Fibroblast of lung (primary cell): ENCODE data around the gene MCM8. TPM values are rescaled to one million over a fixed set of nuclear protein-coding genes. Genes with fewer than 3 reads are reported as not detected.

Source experiments
- DNase-seq, 2 donors: peaks; one replicate each; pipeline versions ENCODE4 v3.0.0 to v3.0.0-alpha.2; 2010; ENCODE audit warnings: low read depth in 2 of 2
- H2AFZ ChIP-seq: 2 replicates; pipeline ENCODE4 v1.5.1; 2012; ENCODE audit warnings: low read length, control low read depth, inconsistent platforms
- H3K27ac ChIP-seq: 2 replicates; pipeline ENCODE4 v1.5.1; 2011; ENCODE audit warnings: low read length, control low read depth; ENCODE audit not compliant: insufficient read depth
- H3K27me3 ChIP-seq: 2 replicates; pipeline ENCODE4 v1.5.1; 2011; ENCODE audit warnings: mild to moderate bottlenecking, low read length; ENCODE audit not compliant: control insufficient read depth, insufficient read depth
- H3K36me3 ChIP-seq: 2 replicates; pipeline ENCODE4 v1.5.1; 2011; ENCODE audit warnings: low read length; ENCODE audit not compliant: control insufficient read depth, insufficient read depth
- H3K4me1 ChIP-seq: 2 replicates; pipeline ENCODE4 v1.5.1; 2011; ENCODE audit warnings: low read length; ENCODE audit not compliant: control insufficient read depth, insufficient read depth; ENCODE audit errors: extremely low read depth
- H3K4me2 ChIP-seq: 2 replicates; pipeline ENCODE4 v1.5.1; 2011; ENCODE audit warnings: low read length, control low read depth; ENCODE audit not compliant: insufficient read depth; ENCODE audit errors: extremely low read depth
- H3K4me3 ChIP-seq, 4 experiments: fragments of 200-600 bp in 1 of 4; sonication (generic) in 1 of 4; replicated peaks in 1 of 4; 2 replicates each; pipeline ENCODE4 v1.5.1; 2011 to 2016; ENCODE audit warnings: low read length in 4 of 4, low read depth in 3 of 4, mild to moderate bottlenecking in 3 of 4, control low read depth in 2 of 4, inconsistent platforms in 1 of 4, mixed read lengths in 1 of 4; ENCODE audit not compliant: insufficient read depth in 1 of 4; ENCODE audit errors: control extremely low read depth in 1 of 4
- H3K79me2 ChIP-seq: 2 replicates; pipeline ENCODE4 v1.5.1; 2012; ENCODE audit warnings: mild to moderate bottlenecking, low read length, inconsistent platforms; ENCODE audit not compliant: control insufficient read depth, insufficient read depth
- H3K9ac ChIP-seq: 2 replicates; pipeline ENCODE4 v1.5.1; 2011; ENCODE audit warnings: mild to moderate bottlenecking, low read length, control low read depth; ENCODE audit not compliant: insufficient read depth
- H3K9me3 ChIP-seq: 2 replicates; pipeline ENCODE4 v1.5.1; 2012; ENCODE audit warnings: low read depth, low read length; ENCODE audit not compliant: control insufficient read depth, insufficient read depth
- H4K20me1 ChIP-seq: 2 replicates; pipeline ENCODE4 v1.5.1; 2011; ENCODE audit warnings: low read length; ENCODE audit not compliant: control insufficient read depth, insufficient read depth; ENCODE audit errors: extremely low read depth
- EZH2 ChIP-seq: IDR thresholded peaks from 2 replicates; pipeline ENCODE4 v1.5.1; 2012; ENCODE audit warnings: low read length, control low read depth, mild to moderate bottlenecking; ENCODE audit errors: missing control alignments
- polyA plus RNA-seq, 2 donors: library from polyadenylated mRNA; depleted of rRNA in 1 of 2; stranded (reverse) in 1 of 2; unstranded in 1 of 2; fragments of >200 nt; gene quantifications; 2 replicates each; pipeline ENCODE4 v1.2.1, GENCODE V29; 2011 to 2012; ENCODE audit warnings: missing spikeins in 1 of 2
- total RNA-seq: library from RNA; depleted of rRNA; stranded (reverse); fragments of >200 nt; gene quantifications from 2 replicates; pipeline ENCODE4 v1.2.1, GENCODE V29; 2014
- TF ChIP-seq, protein P1 (sequence below), 2 donors: IDR thresholded peaks in 1 of 2; conservative IDR thresholded peaks in 1 of 2; 1 replicate in 1 of 2; 2 replicates in 1 of 2; pipeline ENCODE4 v1.5.1; 2011 to 2012; ENCODE audit warnings: low read length in 2 of 2, control low read depth in 1 of 2, inconsistent platforms in 1 of 2, low read depth in 1 of 2, mild to moderate bottlenecking in 1 of 2

The MCM8 gene
- total and polyA plus RNA-seq, 2 donors (not counting 1 experiment from before 2014, with no cell fraction given), result 4.8 to 5.4 TPM

DNA sequence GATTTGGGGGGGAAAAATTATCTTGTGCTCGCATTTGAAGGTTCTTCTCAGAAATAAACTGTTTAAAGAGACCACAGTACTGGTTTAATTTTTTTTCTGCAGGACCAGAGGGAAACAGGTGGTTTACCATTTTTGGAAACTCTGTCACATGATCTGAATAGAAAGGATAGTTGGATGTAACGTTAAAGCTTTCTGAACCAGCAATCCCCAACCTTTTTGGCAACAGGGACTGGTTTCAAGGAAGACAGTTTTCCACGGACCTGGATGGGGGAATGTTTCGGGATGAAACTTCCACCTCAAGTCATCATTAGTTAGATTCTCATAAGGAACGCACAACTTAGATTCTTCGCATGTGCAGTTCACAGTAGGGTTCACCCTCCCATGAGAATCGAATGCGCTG lies 50.4 kb downstream of the MCM8 start:
- Histone ChIP-seq H3K79me2 (no peaks in the 10 kb centered on the region), H3K27ac (no peak overlapping the region), H3K4me3 (no peak overlapping the region), H3K4me2 (no peak overlapping the region), H3K36me3 (no peaks in the 10 kb centered on the region), H3K4me1 (peaks cover 2% of the 10 kb centered on the region), H3K9me3 (no peaks in the 10 kb centered on the region), H2AFZ (no peak overlapping the region), H4K20me1 (no peaks in the 10 kb centered on the region), H3K9ac (no peak overlapping the region), H3K27me3 (no peaks in the 10 kb centered on the region)
- no peak for TF ChIP-seq EZH2
- TF ChIP-seq, protein P1, sequence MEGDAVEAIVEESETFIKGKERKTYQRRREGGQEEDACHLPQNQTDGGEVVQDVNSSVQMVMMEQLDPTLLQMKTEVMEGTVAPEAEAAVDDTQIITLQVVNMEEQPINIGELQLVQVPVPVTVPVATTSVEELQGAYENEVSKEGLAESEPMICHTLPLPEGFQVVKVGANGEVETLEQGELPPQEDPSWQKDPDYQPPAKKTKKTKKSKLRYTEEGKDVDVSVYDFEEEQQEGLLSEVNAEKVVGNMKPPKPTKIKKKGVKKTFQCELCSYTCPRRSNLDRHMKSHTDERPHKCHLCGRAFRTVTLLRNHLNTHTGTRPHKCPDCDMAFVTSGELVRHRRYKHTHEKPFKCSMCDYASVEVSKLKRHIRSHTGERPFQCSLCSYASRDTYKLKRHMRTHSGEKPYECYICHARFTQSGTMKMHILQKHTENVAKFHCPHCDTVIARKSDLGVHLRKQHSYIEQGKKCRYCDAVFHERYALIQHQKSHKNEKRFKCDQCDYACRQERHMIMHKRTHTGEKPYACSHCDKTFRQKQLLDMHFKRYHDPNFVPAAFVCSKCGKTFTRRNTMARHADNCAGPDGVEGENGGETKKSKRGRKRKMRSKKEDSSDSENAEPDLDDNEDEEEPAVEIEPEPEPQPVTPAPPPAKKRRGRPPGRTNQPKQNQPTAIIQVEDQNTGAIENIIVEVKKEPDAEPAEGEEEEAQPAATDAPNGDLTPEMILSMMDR (conservative IDR thresholded peaks at IDR 0.05 in 1 of 2, IDR thresholded peaks at IDR 0.05 in 1 of 2; ENCODE audit: low read depth in 1 of 2, low read length in 2 of 2), result no peak
- no peak for DNase-seq

DNA sequence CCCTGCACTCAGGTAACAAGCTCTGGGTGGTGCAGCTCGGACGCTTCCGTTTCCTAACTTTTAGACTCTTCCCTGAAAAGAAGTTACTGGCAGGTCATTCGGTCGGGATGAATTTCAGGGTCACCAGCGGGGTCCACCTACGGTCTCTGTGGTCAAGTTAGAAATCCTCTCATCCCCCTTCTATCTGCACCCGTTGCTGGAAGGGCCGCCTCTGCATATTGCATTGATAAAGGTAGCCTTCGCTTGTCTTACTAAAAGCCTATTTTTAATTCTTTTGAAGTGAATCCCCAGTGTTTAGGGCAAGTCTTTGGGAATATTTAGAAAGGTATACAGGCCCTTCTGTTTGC lies 56.1 kb downstream of the MCM8 start:
- Histone ChIP-seq H3K27ac (peak overlapping the region; percentile 40), H3K27me3 (no peaks in the 10 kb centered on the region), H3K9ac (peak overlapping the region; percentile 81), H3K36me3 (peaks cover 2% of the 10 kb centered on the region), H3K4me1 (peaks cover 2% of the 10 kb centered on the region), H3K79me2 (peaks cover 36% of the 10 kb centered on the region), H2AFZ (no peak overlapping the region), H3K9me3 (no peaks in the 10 kb centered on the region), H3K4me2 (peak overlapping the region; percentile 78), H3K4me3 (peak overlapping the region; percentile 56 to 94 (median 78)), H4K20me1 (no peaks in the 10 kb centered on the region)
- no peak for DNase-seq
- TF ChIP-seq, protein P1 (conservative IDR thresholded peaks at IDR 0.05 in 1 of 2, IDR thresholded peaks at IDR 0.05 in 1 of 2; ENCODE audit: low read depth in 1 of 2, low read length in 2 of 2), result no peak
- no peak for TF ChIP-seq EZH2

DNA sequence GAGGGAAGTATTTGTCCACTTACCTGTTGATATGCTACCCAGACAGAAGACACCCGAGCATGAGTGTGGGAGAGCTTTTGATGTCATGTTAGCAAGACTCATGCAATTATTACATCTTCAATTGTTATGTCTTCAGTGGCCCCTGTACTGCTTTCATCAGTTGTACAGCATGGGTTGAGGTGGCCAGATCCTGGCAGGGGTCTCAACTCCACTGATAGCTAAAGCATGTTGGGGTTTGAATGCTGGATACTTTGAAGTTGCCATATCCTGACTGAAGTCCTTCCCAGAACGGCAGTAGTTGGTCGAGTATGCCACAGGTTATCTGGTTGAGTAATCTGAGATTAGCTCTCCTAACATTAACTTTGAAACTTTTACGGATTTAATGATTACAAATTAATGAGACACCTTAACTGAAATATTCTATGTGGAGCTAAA lies 56.7 kb downstream of the MCM8 start:
- no peaks in the 10 kb centered on the region for H4K20me1 ChIP-seq
- H3K27ac ChIP-seq, result no peak overlapping the region
- no peaks in the 10 kb centered on the region for H3K9me3 ChIP-seq
- no peak overlapping the region for H3K9ac ChIP-seq
- H3K79me2 ChIP-seq, result peaks cover 38% of the 10 kb centered on the region
- no peaks in the 10 kb centered on the region for H3K27me3 ChIP-seq
- H3K4me2 ChIP-seq, result peak overlapping the region; percentile 78
- DNase-seq, result peak in 1 of 2 donors; percentile 5
- H3K36me3 ChIP-seq, result peaks cover 4% of the 10 kb centered on the region
- TF ChIP-seq, protein P1 (conservative IDR thresholded peaks at IDR 0.05 in 1 of 2, IDR thresholded peaks at IDR 0.05 in 1 of 2; ENCODE audit: low read depth in 1 of 2, low read length in 2 of 2), result no peak
- TF ChIP-seq EZH2, result no peak
- H3K4me3 ChIP-seq, result peak overlapping the region; percentile 56 to 94 (median 78)
- peaks cover 2% of the 10 kb centered on the region for H3K4me1 ChIP-seq
- H2AFZ ChIP-seq, result no peak overlapping the region
